ENCODE data around the gene DHRS11. TPM values are rescaled to one million over a fixed set of nuclear protein-coding genes. Genes with fewer than 3 reads are reported as not detected.

The DHRS11 gene
- polyA plus RNA-seq, 1 of the 3 experiments (the other 2 are of a cell fraction) = 31.6 TPM

- TF ChIP-seq, protein P1, sequence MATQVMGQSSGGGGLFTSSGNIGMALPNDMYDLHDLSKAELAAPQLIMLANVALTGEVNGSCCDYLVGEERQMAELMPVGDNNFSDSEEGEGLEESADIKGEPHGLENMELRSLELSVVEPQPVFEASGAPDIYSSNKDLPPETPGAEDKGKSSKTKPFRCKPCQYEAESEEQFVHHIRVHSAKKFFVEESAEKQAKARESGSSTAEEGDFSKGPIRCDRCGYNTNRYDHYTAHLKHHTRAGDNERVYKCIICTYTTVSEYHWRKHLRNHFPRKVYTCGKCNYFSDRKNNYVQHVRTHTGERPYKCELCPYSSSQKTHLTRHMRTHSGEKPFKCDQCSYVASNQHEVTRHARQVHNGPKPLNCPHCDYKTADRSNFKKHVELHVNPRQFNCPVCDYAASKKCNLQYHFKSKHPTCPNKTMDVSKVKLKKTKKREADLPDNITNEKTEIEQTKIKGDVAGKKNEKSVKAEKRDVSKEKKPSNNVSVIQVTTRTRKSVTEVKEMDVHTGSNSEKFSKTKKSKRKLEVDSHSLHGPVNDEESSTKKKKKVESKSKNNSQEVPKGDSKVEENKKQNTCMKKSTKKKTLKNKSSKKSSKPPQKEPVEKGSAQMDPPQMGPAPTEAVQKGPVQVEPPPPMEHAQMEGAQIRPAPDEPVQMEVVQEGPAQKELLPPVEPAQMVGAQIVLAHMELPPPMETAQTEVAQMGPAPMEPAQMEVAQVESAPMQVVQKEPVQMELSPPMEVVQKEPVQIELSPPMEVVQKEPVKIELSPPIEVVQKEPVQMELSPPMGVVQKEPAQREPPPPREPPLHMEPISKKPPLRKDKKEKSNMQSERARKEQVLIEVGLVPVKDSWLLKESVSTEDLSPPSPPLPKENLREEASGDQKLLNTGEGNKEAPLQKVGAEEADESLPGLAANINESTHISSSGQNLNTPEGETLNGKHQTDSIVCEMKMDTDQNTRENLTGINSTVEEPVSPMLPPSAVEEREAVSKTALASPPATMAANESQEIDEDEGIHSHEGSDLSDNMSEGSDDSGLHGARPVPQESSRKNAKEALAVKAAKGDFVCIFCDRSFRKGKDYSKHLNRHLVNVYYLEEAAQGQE (IDR thresholded peaks at IDR 0.05; ENCODE audit: low read depth, low read length) = no peak
- TF ChIP-seq GABPA (IDR thresholded peaks at IDR 0.05; ENCODE audit: low read depth) = no peak
These were observed 7.9 kb upstream of the DHRS11 start (continued) for GRCh38 chr17:36583787-36584186.

DNA sequence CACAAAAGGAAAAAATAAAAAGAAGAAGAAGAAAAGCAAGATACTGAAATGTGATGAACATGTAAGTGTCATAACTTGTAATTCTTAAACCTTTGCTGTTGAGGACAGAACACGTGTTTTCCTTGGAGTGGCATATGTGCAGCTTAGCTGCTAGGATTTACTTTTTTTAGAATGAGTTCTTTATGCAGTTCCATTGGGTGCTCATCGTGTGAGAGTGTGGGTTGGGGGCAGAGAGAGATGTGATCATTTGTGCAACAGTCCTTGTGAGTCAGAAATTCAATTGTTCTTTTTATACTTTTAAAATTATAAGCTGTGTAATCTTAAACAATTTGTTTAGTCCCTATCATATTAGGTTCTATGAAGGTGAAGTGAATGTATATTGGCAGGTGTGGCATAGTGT, 5.5 kb upstream of the DHRS11 start:
- Histone ChIP-seq H3K4me1 (ENCODE audit: control insufficient read depth in 1 of 2, insufficient read depth in 2 of 2, low read depth in 1 of 2, low read length in 1 of 2) (peaks cover 0 to 1% of the 10 kb centered on the region in 2 experiments; a peak in 1 of 4 replicates), H4K20me1 (ENCODE audit: insufficient read depth) (no peaks in the 10 kb centered on the region), H3K27ac (ENCODE audit: low read depth in 2 of 2, low read length in 1 of 2) (no peak overlapping the region), H2AFZ (ENCODE audit: low read depth) (no peak overlapping the region), H3K9me3 (no peaks in the 10 kb centered on the region), H3K9ac (no peak overlapping the region), H3K79me2 (ENCODE audit: insufficient read depth) (peaks cover 20% of the 10 kb centered on the region; the same call in 1 of the 2 replicates), H3K36me3 (replicated peaks in 1 of 2; ENCODE audit: control insufficient read depth in 1 of 2, insufficient read depth in 2 of 2, low read length in 1 of 2) (peaks cover 59 to 73% of the 10 kb centered on the region in 2 experiments), H3K4me3 (ENCODE audit: low read depth in 2 of 2, low read length in 1 of 2) (no peak overlapping the region), H3K9me2 (no peaks in the 10 kb centered on the region), H3K27me3 (ENCODE audit: insufficient read depth) (no peaks in the 10 kb centered on the region), H3K4me2 (no peak overlapping the region), H3F3A (replicated peaks; ENCODE audit: insufficient read depth) (peaks cover 33% of the 10 kb centered on the region)
- ChIA-PET POLR2A (no interaction called here), CTCF (interaction anchor here (1.3 to 5.7 kb wide), 2 partner anchors 16 to 40 kb away, joined by 3 to 26 read pairs; partner anchors contain the start of gene MRM1)
- no peak for DNase-seq
- TF ChIP-seq PBX3 (IDR thresholded peaks at IDR 0.05) (no peak), FOXJ3 (CRISPR knock-in tag; IDR thresholded peaks at IDR 0.05) (no peak), GATA2 (CRISPR knock-in tag; IDR thresholded peaks at IDR 0.05) (no peak), POLR2AphosphoS5 (IDR thresholded peaks at IDR 0.05; ENCODE audit: low read depth, low read length) (no peak), TCF12 (IDR thresholded peaks at IDR 0.05) (no peak), ZBTB33 (IDR thresholded peaks at IDR 0.05; ENCODE audit: borderline replicate concordance, low read depth) (no peak), FOSL2 (IDR thresholded peaks at IDR 0.05; ENCODE audit: borderline replicate concordance, low read depth) (no peak), MAX (IDR thresholded peaks at IDR 0.05; ENCODE audit: low read depth) (no peak), NRF1 (IDR thresholded peaks at IDR 0.05; ENCODE audit: low read depth, low read length) (no peak), CHD2 (IDR thresholded peaks at IDR 0.05; ENCODE audit: low read length, partially characterized antibody) (no peak), YY1 (IDR thresholded peaks at IDR 0.05; ENCODE audit: low read depth) (no peak), TEAD4 (IDR thresholded peaks at IDR 0.05; ENCODE audit: borderline replicate concordance, insufficient read depth) (no peak), SMC3 (IDR thresholded peaks at IDR 0.05; ENCODE audit: low read depth, low read length) (no peak), MXI1 (IDR thresholded peaks at IDR 0.05; ENCODE audit: low read depth, low read length) (no peak), FOXM1 (IDR thresholded peaks at IDR 0.05; ENCODE audit: low read depth) (no peak), GABPA (IDR thresholded peaks at IDR 0.05; ENCODE audit: low read depth) (no peak), ELF1 (IDR thresholded peaks at IDR 0.05) (no peak), TAF1 (IDR thresholded peaks at IDR 0.05; ENCODE audit: borderline replicate concordance, low read depth, low read length) (no peak)
- TF ChIP-seq, protein P2, sequence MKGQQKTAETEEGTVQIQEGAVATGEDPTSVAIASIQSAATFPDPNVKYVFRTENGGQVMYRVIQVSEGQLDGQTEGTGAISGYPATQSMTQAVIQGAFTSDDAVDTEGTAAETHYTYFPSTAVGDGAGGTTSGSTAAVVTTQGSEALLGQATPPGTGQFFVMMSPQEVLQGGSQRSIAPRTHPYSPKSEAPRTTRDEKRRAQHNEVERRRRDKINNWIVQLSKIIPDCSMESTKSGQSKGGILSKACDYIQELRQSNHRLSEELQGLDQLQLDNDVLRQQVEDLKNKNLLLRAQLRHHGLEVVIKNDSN (IDR thresholded peaks at IDR 0.05; ENCODE audit: borderline replicate concordance, low read depth) = no peak
- TF ChIP-seq, protein P1 (IDR thresholded peaks at IDR 0.05; ENCODE audit: low read depth, low read length) = no peak
- WGBS (ENCODE audit: low lambda C conversion rate) = 95% methylated on average over 2 of the region's 2 CpGs
